IMR-90 (cell line): ENCODE data around the gene TCERG1L. TPM values are rescaled to one million over a fixed set of nuclear protein-coding genes. Genes with fewer than 3 reads are reported as not detected.

Experiments used
- ATAC-seq: fragments of 200-7000 bp; cut with Tn5 transposase; 2 replicates; pipeline ENCODE4 v1.9.1; 2020; ENCODE audit warnings: low read depth, mild to moderate bottlenecking, moderate library complexity
- BruUV-seq: library from RNA; stranded (reverse); fragments of 400-500 nt; replicated peaks from 2 replicates; lab custom pipeline; 2021; lab: Mats Ljungman, UMichigan
- CTCF ChIA-PET: fragments of 300-600 bp; formaldehyde crosslinking; extraction: SDS; loops from one replicate; lab custom pipeline; 2021; ENCODE audit warnings: antibody characterized with exemption; lab: Yijun Ruan, JAX
- POLR2A ChIA-PET: fragments of 300-600 bp; sonication (Branson Sonifier 250); formaldehyde crosslinking; loops from one replicate; lab custom pipeline; 2022; ENCODE audit warnings: antibody characterized with exemption; ENCODE audit not compliant: unreplicated experiment; lab: Charles Lee
- DNase-seq: peaks from one replicate; pipeline ENCODE4 v3.0.0; 2013
- H2AFZ ChIP-seq: replicated peaks from 2 replicates; pipeline ENCODE3; 2013; ENCODE audit warnings: low read length, mild to moderate bottlenecking; ENCODE audit not compliant: poor library complexity
- H2AK5ac ChIP-seq: 2 replicates; pipeline ENCODE4 v1.6.1; 2013; ENCODE audit warnings: low read depth, low read length, inconsistent platforms
- H2AK9ac ChIP-seq: replicated peaks from 2 replicates; pipeline ENCODE3; 2013; ENCODE audit warnings: mild to moderate bottlenecking, low read depth, low read length, moderate library complexity; ENCODE audit not compliant: poor library complexity
- H2BK120ac ChIP-seq: 2 replicates; pipeline ENCODE4 v1.6.1; 2013; ENCODE audit warnings: low read depth, low read length, inconsistent platforms
- H2BK15ac ChIP-seq: 3 replicates; pipeline ENCODE4 v1.6.1; 2013; ENCODE audit warnings: low read depth, low read length, inconsistent platforms
- H2BK20ac ChIP-seq: 2 replicates; pipeline ENCODE4 v1.6.1; 2013; ENCODE audit warnings: low read depth, mild to moderate bottlenecking, inconsistent platforms, low read length, moderate library complexity
- H2BK5ac ChIP-seq: 2 replicates; pipeline ENCODE4 v1.6.1; 2013; ENCODE audit warnings: mild to moderate bottlenecking, low read depth, low read length, inconsistent platforms; ENCODE audit not compliant: poor library complexity, severe bottlenecking
- H3K14ac ChIP-seq: replicated peaks from 2 replicates; pipeline ENCODE4 v1.6.1; 2013; ENCODE audit warnings: low read depth, low read length, inconsistent platforms
- H3K18ac ChIP-seq: 2 replicates; pipeline ENCODE4 v1.6.1; 2013; ENCODE audit warnings: low read depth, low read length, control low read depth
- H3K23ac ChIP-seq: 2 replicates; pipeline ENCODE4 v1.6.1; 2013; ENCODE audit warnings: low read depth, low read length, inconsistent platforms
- H3K27ac ChIP-seq: 2 replicates; pipeline ENCODE4 v1.5.1; 2013; ENCODE audit warnings: mild to moderate bottlenecking, control low read depth, low read length; ENCODE audit not compliant: insufficient read depth
- H3K27me3 ChIP-seq: 2 replicates; pipeline ENCODE4 v1.6.1; 2013; ENCODE audit warnings: low read length; ENCODE audit not compliant: control insufficient read depth, insufficient read depth
- H3K36me3 ChIP-seq: 2 replicates; pipeline ENCODE4 v1.6.1; 2013; ENCODE audit warnings: low read length, mixed read lengths; ENCODE audit not compliant: control insufficient read depth, insufficient read depth
- H3K4ac ChIP-seq: 2 replicates; pipeline ENCODE4 v1.6.1; 2013; ENCODE audit warnings: low read depth, low read length, inconsistent platforms
- H3K4me1 ChIP-seq: 2 replicates; pipeline ENCODE4 v1.6.1; 2013; ENCODE audit warnings: low read length, mixed read lengths; ENCODE audit not compliant: control insufficient read depth, insufficient read depth
- H3K4me2 ChIP-seq: 2 replicates; pipeline ENCODE4 v1.6.1; 2013; ENCODE audit warnings: low read depth, mild to moderate bottlenecking, control low read depth, low read length, moderate library complexity
- H3K4me3 ChIP-seq: 2 replicates; pipeline ENCODE4 v1.5.1; 2013; ENCODE audit warnings: low read depth, mild to moderate bottlenecking, control low read depth, low read length, moderate library complexity; ENCODE audit not compliant: insufficient read depth
- H3K56ac ChIP-seq: 2 replicates; pipeline ENCODE4 v1.6.1; 2013; ENCODE audit warnings: low read length, inconsistent platforms; ENCODE audit not compliant: insufficient read depth; ENCODE audit errors: extremely low read depth
- H3K79me1 ChIP-seq, 2 experiments: 2 replicates each; pipeline ENCODE4 v1.6.1; 2013; ENCODE audit warnings: low read length in 2 of 2, inconsistent platforms in 1 of 2, low read depth in 1 of 2
- H3K9ac ChIP-seq: 2 replicates; pipeline ENCODE4 v1.6.1; 2013; ENCODE audit warnings: low read depth, low read length, control low read depth
- H3K9me1 ChIP-seq: 2 replicates; pipeline ENCODE4 v1.6.1; 2013; ENCODE audit warnings: low read length, inconsistent platforms; ENCODE audit not compliant: insufficient read depth
- H3K9me3 ChIP-seq: 2 replicates; pipeline ENCODE4 v1.6.1; 2013; ENCODE audit warnings: low read length; ENCODE audit not compliant: control insufficient read depth, insufficient read depth
- H4K20me1 ChIP-seq: 2 replicates; pipeline ENCODE4 v1.6.1; 2013; ENCODE audit warnings: low read length, inconsistent platforms; ENCODE audit not compliant: insufficient read depth
- H4K5ac ChIP-seq: 2 replicates; pipeline ENCODE4 v1.6.1; 2013; ENCODE audit warnings: mild to moderate bottlenecking, low read depth, low read length, control low read depth
- H4K8ac ChIP-seq, 2 experiments: 2 replicates each; pipeline ENCODE4 v1.6.1; 2013; ENCODE audit warnings: low read depth in 2 of 2, low read length in 2 of 2, control low read depth in 1 of 2, inconsistent platforms in 1 of 2
- H4K91ac ChIP-seq: 2 replicates; pipeline ENCODE4 v1.6.1; 2013; ENCODE audit warnings: low read depth, low read length, inconsistent platforms; ENCODE audit not compliant: insufficient read depth
- BHLHE40 ChIP-seq: fragments of 150-350 bp; IDR thresholded peaks from 2 replicates; pipeline ENCODE4 v1.6.1; 2016; ENCODE audit warnings: mild to moderate bottlenecking, low read depth, low read length
- CEBPB ChIP-seq: IDR thresholded peaks from 2 replicates; pipeline ENCODE4 v1.6.1; 2012; ENCODE audit warnings: low read depth, low read length, improper control_type of control experiment
- CHD1 ChIP-seq: IDR thresholded peaks from 2 replicates; pipeline ENCODE4 v1.6.1; 2012; ENCODE audit warnings: low read depth, low read length, improper control_type of control experiment
- FOS ChIP-seq: fragments of 150-350 bp; IDR thresholded peaks from 2 replicates; pipeline ENCODE4 v1.6.1; 2016; ENCODE audit warnings: low read depth, low read length
- MAFK ChIP-seq: IDR thresholded peaks from 2 replicates; pipeline ENCODE4 v1.6.1; 2012; ENCODE audit warnings: low read depth, low read length, improper control_type of control experiment
- MAZ ChIP-seq: IDR thresholded peaks from 2 replicates; pipeline ENCODE4 v1.6.1; 2012; ENCODE audit warnings: low read depth, mild to moderate bottlenecking, low read length, improper control_type of control experiment, moderate library complexity, borderline replicate concordance
- MXI1 ChIP-seq: IDR thresholded peaks from 2 replicates; pipeline ENCODE4 v1.6.1; 2012; ENCODE audit warnings: low read depth, mild to moderate bottlenecking, low read length, moderate library complexity, borderline replicate concordance
- NFE2L2 ChIP-seq: fragments of 150-350 bp; IDR thresholded peaks from 2 replicates; pipeline ENCODE4 v1.6.1; 2016; ENCODE audit warnings: low read depth, mild to moderate bottlenecking, low read length
- POLR2A ChIP-seq: IDR thresholded peaks from 2 replicates; pipeline ENCODE4 v1.6.1; 2012; ENCODE audit warnings: mild to moderate bottlenecking, low read depth, low read length
- RAD21 ChIP-seq: IDR thresholded peaks from 2 replicates; pipeline ENCODE4 v1.6.1; 2012; ENCODE audit warnings: low read length, improper control_type of control experiment
- RCOR1 ChIP-seq: IDR thresholded peaks from 2 replicates; pipeline ENCODE4 v1.6.1; 2012; ENCODE audit warnings: mild to moderate bottlenecking, low read length, improper control_type of control experiment; ENCODE audit not compliant: insufficient replicate concordance
- RFX5 ChIP-seq: IDR thresholded peaks from 2 replicates; pipeline ENCODE4 v1.8.0; 2012; ENCODE audit warnings: low read depth, mild to moderate bottlenecking, low read length, moderate library complexity
- SMC3 ChIP-seq: fragments of 150-350 bp; IDR thresholded peaks from 2 replicates; pipeline ENCODE4 v1.6.1; 2016; ENCODE audit warnings: low read depth, mild to moderate bottlenecking, antibody characterized with exemption, low read length, moderate library complexity
- WGBS, 2 experiments: methylation state at CpG; one replicate each; pipeline versions ENCODE4 v1.1.5 to v1.1.7; 2013; ENCODE audit warnings: missing lambda C conversion rate in 2 of 2; ENCODE audit not compliant: insufficient read length in 1 of 2; ENCODE audit errors: extremely low coverage in 2 of 2; 5-methylcytosine and 5-hydroxymethylcytosine counted together
- dilution Hi-C: fragments of 300-500 bp; cut with HindIII; formaldehyde crosslinking; loops from one replicate; pipeline ENCODE4 v1.14.3; 2018; ENCODE audit warnings: low sequenced_read_pairs; ENCODE audit not compliant: unreplicated experiment
- in situ Hi-C: fragments of 300-500 bp; cut with MboI; formaldehyde crosslinking; loops from 3 replicates; pipeline ENCODE4 v1.14.3; 2019; ENCODE audit warnings: low sequenced_read_pairs, inconsistent platforms, mixed read lengths
- intact Hi-C: fragments of 100-400 bp; cut with micrococcal nuclease; formaldehyde crosslinking; loops from 2 replicates; pipeline ENCODE4 v1.10.0; 2022
- polyA plus RNA-seq, 3 experiments: library from polyadenylated mRNA; depleted of rRNA; stranded (reverse); fragments of >200 nt; gene quantifications; 2 replicates each; pipeline ENCODE4 v1.2.3, GENCODE V29; 2012; ENCODE audit warnings: low replicate concordance in 1 of 3
- total RNA-seq: library from RNA; depleted of rRNA; stranded (reverse); fragments of >200 nt; gene quantifications from 2 replicates; pipeline ENCODE4 v1.2.3, GENCODE V29; 2012
- TF ChIP-seq, protein P1 (sequence below): conservative IDR thresholded peaks from 2 replicates; pipeline ENCODE4 v1.5.1; 2012; ENCODE audit warnings: mild to moderate bottlenecking, low read depth, low read length, improper control_type of control experiment
- TF ChIP-seq, protein P2 (sequence below): fragments of 150-350 bp; IDR thresholded peaks from 2 replicates; pipeline ENCODE4 v1.6.1; 2017; ENCODE audit warnings: mild to moderate bottlenecking, antibody characterized with exemption, low read length, low read depth
- TF ChIP-seq, protein P3 (sequence below): fragments of 150-350 bp; IDR thresholded peaks from 2 replicates; pipeline ENCODE4 v1.6.1; 2016; ENCODE audit warnings: low read depth, mild to moderate bottlenecking, low read length, moderate library complexity, borderline replicate concordance

The TCERG1L gene
- total and polyA plus RNA-seq, 2 of the 4 experiments (the other 2 are of a cell fraction): not detected

DNA sequence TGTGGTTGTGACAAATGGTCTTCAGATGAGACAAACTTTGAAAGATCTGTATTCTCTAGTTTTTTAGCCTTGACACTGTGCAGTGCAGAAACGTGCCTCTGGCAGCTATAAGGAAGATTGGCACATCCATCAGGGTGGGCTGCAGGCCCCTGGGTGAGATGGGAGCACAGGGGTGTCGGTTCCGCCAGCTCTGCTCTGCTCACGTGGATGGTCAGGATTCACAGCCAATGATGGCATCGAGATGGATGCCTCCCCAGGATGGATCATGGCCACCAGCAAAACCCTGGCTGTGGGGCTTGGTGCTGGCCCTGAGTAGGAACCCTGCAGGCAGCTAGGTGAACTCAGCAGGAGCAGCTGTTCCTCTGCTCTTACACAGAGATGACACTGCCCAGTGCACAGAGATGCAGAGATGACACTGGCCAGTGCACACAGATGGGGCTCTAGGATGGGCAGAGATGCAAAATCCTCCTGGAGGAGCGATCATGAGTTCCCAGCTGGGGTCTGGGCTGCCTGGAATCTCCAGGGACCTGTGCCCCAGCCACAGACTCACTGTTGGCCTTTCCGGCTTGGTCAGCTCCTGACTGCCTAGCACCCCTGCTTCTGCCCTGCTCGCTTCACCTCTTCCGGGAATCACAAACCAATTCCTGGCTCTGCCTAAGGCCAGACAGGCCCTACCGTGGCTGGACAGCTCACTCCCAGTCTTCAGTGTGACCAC, 185.9 kb downstream of the TCERG1L start:
- no peak overlapping the region for H2AK9ac ChIP-seq
- H2BK120ac ChIP-seq: no peak overlapping the region
- H2BK20ac ChIP-seq: no peak overlapping the region
- no peak overlapping the region for H4K5ac ChIP-seq
- H3K14ac ChIP-seq: no peak overlapping the region
- H3K9me3 ChIP-seq: peaks cover 54% of the 10 kb centered on the region
- H4K20me1 ChIP-seq: no peaks in the 10 kb centered on the region
- no peak overlapping the region for H3K23ac ChIP-seq
- ATAC-seq: no peak
- no peak overlapping the region for H3K9ac ChIP-seq
- in situ Hi-C loops: no loop called here
- H3K4me1 ChIP-seq: no peaks in the 10 kb centered on the region
- ChIA-PET CTCF (no interaction called here), POLR2A (no interaction called here)
- no peak overlapping the region for H3K4me3 ChIP-seq
- H2BK5ac ChIP-seq: no peak overlapping the region
- BruUV-seq: no TSS peak
- no peak overlapping the region for H3K4me2 ChIP-seq
- H3K27me3 ChIP-seq: no peaks in the 10 kb centered on the region
- no peak overlapping the region for H3K56ac ChIP-seq
- no peaks in the 10 kb centered on the region for H3K79me1 ChIP-seq
- TF ChIP-seq SMC3 (no peak), RCOR1 (no peak), RAD21 (no peak), FOS (no peak), MAZ (no peak), MXI1 (no peak), CEBPB (no peak), BHLHE40 (no peak), CHD1 (no peak), NFE2L2 (no peak), MAFK (no peak), RFX5 (no peak), POLR2A (no peak)
- TF ChIP-seq, protein P1, sequence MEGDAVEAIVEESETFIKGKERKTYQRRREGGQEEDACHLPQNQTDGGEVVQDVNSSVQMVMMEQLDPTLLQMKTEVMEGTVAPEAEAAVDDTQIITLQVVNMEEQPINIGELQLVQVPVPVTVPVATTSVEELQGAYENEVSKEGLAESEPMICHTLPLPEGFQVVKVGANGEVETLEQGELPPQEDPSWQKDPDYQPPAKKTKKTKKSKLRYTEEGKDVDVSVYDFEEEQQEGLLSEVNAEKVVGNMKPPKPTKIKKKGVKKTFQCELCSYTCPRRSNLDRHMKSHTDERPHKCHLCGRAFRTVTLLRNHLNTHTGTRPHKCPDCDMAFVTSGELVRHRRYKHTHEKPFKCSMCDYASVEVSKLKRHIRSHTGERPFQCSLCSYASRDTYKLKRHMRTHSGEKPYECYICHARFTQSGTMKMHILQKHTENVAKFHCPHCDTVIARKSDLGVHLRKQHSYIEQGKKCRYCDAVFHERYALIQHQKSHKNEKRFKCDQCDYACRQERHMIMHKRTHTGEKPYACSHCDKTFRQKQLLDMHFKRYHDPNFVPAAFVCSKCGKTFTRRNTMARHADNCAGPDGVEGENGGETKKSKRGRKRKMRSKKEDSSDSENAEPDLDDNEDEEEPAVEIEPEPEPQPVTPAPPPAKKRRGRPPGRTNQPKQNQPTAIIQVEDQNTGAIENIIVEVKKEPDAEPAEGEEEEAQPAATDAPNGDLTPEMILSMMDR: no peak
- TF ChIP-seq, protein P2, sequence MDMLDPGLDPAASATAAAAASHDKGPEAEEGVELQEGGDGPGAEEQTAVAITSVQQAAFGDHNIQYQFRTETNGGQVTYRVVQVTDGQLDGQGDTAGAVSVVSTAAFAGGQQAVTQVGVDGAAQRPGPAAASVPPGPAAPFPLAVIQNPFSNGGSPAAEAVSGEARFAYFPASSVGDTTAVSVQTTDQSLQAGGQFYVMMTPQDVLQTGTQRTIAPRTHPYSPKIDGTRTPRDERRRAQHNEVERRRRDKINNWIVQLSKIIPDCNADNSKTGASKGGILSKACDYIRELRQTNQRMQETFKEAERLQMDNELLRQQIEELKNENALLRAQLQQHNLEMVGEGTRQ: no peak
- TF ChIP-seq, protein P3, sequence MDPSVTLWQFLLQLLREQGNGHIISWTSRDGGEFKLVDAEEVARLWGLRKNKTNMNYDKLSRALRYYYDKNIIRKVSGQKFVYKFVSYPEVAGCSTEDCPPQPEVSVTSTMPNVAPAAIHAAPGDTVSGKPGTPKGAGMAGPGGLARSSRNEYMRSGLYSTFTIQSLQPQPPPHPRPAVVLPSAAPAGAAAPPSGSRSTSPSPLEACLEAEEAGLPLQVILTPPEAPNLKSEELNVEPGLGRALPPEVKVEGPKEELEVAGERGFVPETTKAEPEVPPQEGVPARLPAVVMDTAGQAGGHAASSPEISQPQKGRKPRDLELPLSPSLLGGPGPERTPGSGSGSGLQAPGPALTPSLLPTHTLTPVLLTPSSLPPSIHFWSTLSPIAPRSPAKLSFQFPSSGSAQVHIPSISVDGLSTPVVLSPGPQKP: no peak
- no peak overlapping the region for H2AK5ac ChIP-seq
- no peak overlapping the region for H4K91ac ChIP-seq
- H2AFZ ChIP-seq: no peak overlapping the region
- no peaks in the 10 kb centered on the region for H3K9me1 ChIP-seq
- no peak overlapping the region for H2BK15ac ChIP-seq
- dilution Hi-C loops: no loop called here
- no peak overlapping the region for H3K27ac ChIP-seq
- no peak overlapping the region for H4K8ac ChIP-seq
- no peak overlapping the region for H3K18ac ChIP-seq
- H3K4ac ChIP-seq: no peak overlapping the region
- no peaks in the 10 kb centered on the region for H3K36me3 ChIP-seq
- no peak for DNase-seq
- intact Hi-C loops: no loop called here
- 72% methylated on average over 5 of the region's 10 CpGs; no CpG with 5 or more reads in 1 of the 2 experiments for WGBS, 2 experiments
